CD4-positive, CD25-positive, alpha-beta regulatory T cell (primary cell): ENCODE data around the gene GCNA. TPM values are rescaled to one million over a fixed set of nuclear protein-coding genes. Genes with fewer than 3 reads are reported as not detected.
A peak's percentile ranks its signal among the peaks of the same experiment; 100 is the strongest.
"Not testable (repeated sequence)": the region's sequence is repeated elsewhere in the genome, so short reads cannot be mapped to it uniquely, and the experiment has no call there.

Experiments
- ATAC-seq, 2 donors: fragments of 150-1000 bp; cut with Tn5 transposase; one replicate each; pipeline ENCODE4 v1.10.0; 2021; ENCODE audit warnings: low read depth in 2 of 2, moderate number of reproducible peaks in 2 of 2, moderate library complexity in 1 of 2
- DNase-seq, 3 donors: peaks; one replicate each; pipeline versions ENCODE4 v3.0.0 to v3.0.0-alpha.2; 2012 to 2022; ENCODE audit warnings: mixed read lengths in 1 of 3
- H3K27ac ChIP-seq: one replicate; pipeline ENCODE4 v1.7.0; 2013; ENCODE audit warnings: mild to moderate bottlenecking, low read length; ENCODE audit not compliant: insufficient read depth, poor library complexity, severe bottlenecking
- H3K27me3 ChIP-seq: one replicate; pipeline ENCODE4 v1.7.0; 2013; ENCODE audit warnings: low read length; ENCODE audit not compliant: control insufficient read depth, insufficient read depth
- H3K36me3 ChIP-seq: one replicate; pipeline ENCODE4 v1.7.0; 2013; ENCODE audit warnings: mild to moderate bottlenecking, low read length, moderate library complexity; ENCODE audit not compliant: control insufficient read depth, insufficient read depth
- H3K4me1 ChIP-seq: 2 replicates; pipeline ENCODE4 v1.7.0; 2013; ENCODE audit warnings: mild to moderate bottlenecking, low read length; ENCODE audit not compliant: insufficient read depth, control insufficient read depth, poor library complexity, severe bottlenecking
- H3K4me3 ChIP-seq: one replicate; pipeline ENCODE4 v1.7.0; 2013; ENCODE audit warnings: low read depth, mild to moderate bottlenecking, low read length, moderate library complexity
- H3K9me3 ChIP-seq, 2 experiments: 1 replicate in 1 of 2; 2 replicates in 1 of 2; pipeline ENCODE4 v1.7.0; 2013; ENCODE audit warnings: low read length in 2 of 2, mild to moderate bottlenecking in 1 of 2, moderate library complexity in 1 of 2; ENCODE audit not compliant: control insufficient read depth in 2 of 2
- H3K27ac Mint-ChIP-seq, 3 donors: one replicate each; pipeline ENCODE4 v1.8.0; 2020 to 2022; ENCODE audit warnings: mild to moderate bottlenecking in 3 of 3, mixed read lengths in 3 of 3, moderate library complexity in 2 of 3
- H3K27me3 Mint-ChIP-seq: one replicate; pipeline ENCODE4 v1.8.0; 2022; ENCODE audit warnings: mild to moderate bottlenecking, mixed read lengths
- H3K36me3 Mint-ChIP-seq: one replicate; pipeline ENCODE4 v1.8.0; 2020; ENCODE audit warnings: mixed read lengths
- H3K4me1 Mint-ChIP-seq, 4 donors: one replicate each; pipeline ENCODE4 v1.8.0; 2020 to 2022; ENCODE audit warnings: mixed read lengths in 4 of 4, mild to moderate bottlenecking in 1 of 4
- H3K4me3 Mint-ChIP-seq, 4 donors: one replicate each; pipeline ENCODE4 v1.8.0; 2020 to 2022; ENCODE audit warnings: mild to moderate bottlenecking in 4 of 4, mixed read lengths in 4 of 4, moderate library complexity in 3 of 4
- H3K9me3 Mint-ChIP-seq, 7 donors: one replicate each; pipeline ENCODE4 v1.8.0; 2020 to 2022; ENCODE audit warnings: mixed read lengths in 7 of 7, mild to moderate bottlenecking in 3 of 7, moderate library complexity in 2 of 7
- polyA plus RNA-seq, 4 donors: library from polyadenylated mRNA; unstranded; fragments of 300-500 nt; fragmentation: Illumina TruSeq; gene quantifications; one replicate each; pipeline ENCODE4 v1.2.3, GENCODE V29; 2021
- total RNA-seq: library from RNA; stranded (reverse); gene quantifications from one replicate; pipeline ENCODE4 v1.2.3, GENCODE V29; 2022

Gene GCNA
- total and polyA plus RNA-seq, 5 donors from 2014 or later: 0.20 to 3.7 (median 0.57) TPM

DNA sequence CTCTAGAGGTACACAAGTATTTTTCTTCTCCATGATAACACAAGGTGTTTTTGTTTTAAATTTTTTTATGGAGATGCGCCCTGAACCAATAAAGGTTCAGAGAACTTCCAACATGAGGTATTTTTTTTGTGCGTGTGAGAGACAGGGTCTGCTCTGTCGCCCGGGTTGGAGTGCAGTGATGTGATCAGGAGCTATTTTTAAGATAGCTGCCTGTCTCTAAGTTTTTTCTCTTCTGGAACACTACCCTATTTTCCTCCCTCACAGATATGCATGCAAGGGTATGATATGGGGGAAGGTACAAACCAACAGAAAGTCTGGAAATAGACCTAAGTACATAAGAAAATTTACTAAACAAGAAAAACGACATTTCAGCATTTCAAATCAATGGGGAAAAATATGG is 3.0 kb downstream of the GCNA start:
- Histone ChIP-seq H3K4me1 (no peaks in the 10 kb centered on the region), H3K9me3 (no peaks in the 10 kb centered on the region), H3K27ac (no peak overlapping the region), H3K36me3 (peaks cover 7% of the 10 kb centered on the region), H3K27me3 (no peaks in the 10 kb centered on the region), H3K4me3 (no peak overlapping the region)
- Mint-ChIP-seq H3K4me3 (no peak overlapping the region), H3K27ac (no peak overlapping the region), H3K9me3 (peaks cover 0 to 2% (median 0%) of the 10 kb centered on the region in 7 donors), H3K4me1 (peaks cover 0 to 12% (median 2%) of the 10 kb centered on the region in 4 donors), H3K36me3 (peaks cover 8% of the 10 kb centered on the region), H3K27me3 (no peaks in the 10 kb centered on the region)
- ATAC-seq (no peak), DNase-seq (no peak)

DNA sequence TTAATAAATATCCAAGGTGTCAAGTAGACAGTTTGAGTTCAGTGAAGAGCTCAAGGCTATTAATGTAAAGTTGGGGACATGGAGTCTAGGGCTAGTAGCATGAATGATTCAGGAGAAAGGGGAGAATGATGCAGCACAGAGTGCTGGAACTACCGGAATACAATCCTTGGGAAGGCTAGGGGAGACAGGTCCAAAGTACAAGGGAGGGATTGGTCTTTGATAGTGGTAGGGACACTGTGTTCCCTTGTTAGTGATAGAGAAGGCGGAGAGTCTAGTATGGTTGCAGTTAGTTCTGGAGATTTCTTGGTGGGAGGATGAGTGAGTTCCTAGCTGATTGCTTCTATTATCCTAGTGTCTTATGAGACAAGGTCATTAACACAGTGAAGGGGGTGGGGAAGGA is 8.7 kb downstream of the GCNA start:
- H3K4me3 ChIP-seq: no peak overlapping the region
- no peaks in the 10 kb centered on the region for H3K9me3 ChIP-seq
- Mint-ChIP-seq H3K27me3 (no peaks in the 10 kb centered on the region), H3K27ac (no peak overlapping the region), H3K4me3 (no peak overlapping the region), H3K9me3 (peaks cover 0 to 2% (median 0%) of the 10 kb centered on the region in 7 donors), H3K36me3 (no peaks in the 10 kb centered on the region), H3K4me1 (peaks cover 0 to 10% (median 3%) of the 10 kb centered on the region in 4 donors)
- no peaks in the 10 kb centered on the region for H3K4me1 ChIP-seq
- H3K36me3 ChIP-seq: no peaks in the 10 kb centered on the region
- no peak for ATAC-seq
- DNase-seq: no peak
- H3K27me3 ChIP-seq: no peaks in the 10 kb centered on the region
- H3K27ac ChIP-seq: no peak overlapping the region

DNA sequence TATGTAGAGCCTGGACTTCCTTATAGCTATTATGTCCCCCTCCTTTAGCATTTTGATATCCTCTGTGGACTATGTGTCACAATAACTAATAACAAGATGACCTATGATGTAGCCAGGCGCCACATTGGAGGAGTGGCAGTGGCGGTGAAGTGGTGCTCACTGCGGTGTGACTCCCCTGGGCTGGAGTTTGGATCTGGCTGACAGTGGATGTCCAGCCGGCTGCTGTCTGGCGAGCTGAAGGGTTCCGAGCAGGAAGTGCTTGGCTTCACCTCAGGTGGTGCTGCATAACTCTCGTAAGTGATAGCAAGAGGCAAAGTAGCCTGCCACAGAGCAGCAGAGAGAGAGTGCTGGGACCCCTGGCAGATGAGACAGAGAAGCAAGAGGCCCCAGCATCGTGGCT is 15.0 kb downstream of the GCNA start:
- H3K9me3 Mint-ChIP-seq, H3K4me3 ChIP-seq, H3K4me1 ChIP-seq, H3K27ac ChIP-seq, H3K4me3 Mint-ChIP-seq, H3K4me1 Mint-ChIP-seq, DNase-seq, H3K27me3 Mint-ChIP-seq, ATAC-seq, H3K36me3 ChIP-seq, H3K27me3 ChIP-seq, H3K27ac Mint-ChIP-seq, H3K9me3 ChIP-seq: not testable (repeated sequence)
- H3K36me3 Mint-ChIP-seq: peaks cover 14% of the 10 kb centered on the region

DNA sequence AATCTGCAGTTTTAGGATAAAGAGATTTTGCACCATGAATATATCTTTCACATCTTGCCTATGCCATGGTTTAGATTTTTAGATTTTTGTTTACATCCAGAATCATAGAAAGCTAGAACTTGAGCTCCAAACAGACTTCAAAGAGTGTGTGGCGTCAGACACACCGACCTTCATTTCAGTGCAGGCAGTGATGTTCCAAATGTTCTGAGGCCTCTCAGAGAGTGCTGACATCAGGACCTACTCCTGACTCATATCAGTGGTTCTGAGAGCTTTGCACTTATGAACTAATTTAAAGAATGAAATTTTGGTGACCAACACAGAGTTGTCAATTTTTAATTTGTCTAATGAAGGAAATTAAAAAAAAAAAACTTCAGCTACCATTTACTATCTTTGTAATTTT is 21.7 kb downstream of the GCNA start:
- Mint-ChIP-seq H3K4me1 (peaks cover 0 to 7% (median 1%) of the 10 kb centered on the region in 4 donors), H3K9me3 (no peaks in the 10 kb centered on the region), H3K27ac (peak overlapping the region in 1 of 3 donors; percentile 66), H3K27me3 (no peaks in the 10 kb centered on the region), H3K4me3 (no peak overlapping the region), H3K36me3 (peaks cover 43% of the 10 kb centered on the region)
- Histone ChIP-seq H3K27me3 (no peaks in the 10 kb centered on the region), H3K9me3 (no peaks in the 10 kb centered on the region), H3K36me3 (peaks cover 40% of the 10 kb centered on the region), H3K4me1 (no peaks in the 10 kb centered on the region), H3K4me3 (no peak overlapping the region), H3K27ac (no peak overlapping the region)
- no peak for ATAC-seq
- DNase-seq: no peak

DNA sequence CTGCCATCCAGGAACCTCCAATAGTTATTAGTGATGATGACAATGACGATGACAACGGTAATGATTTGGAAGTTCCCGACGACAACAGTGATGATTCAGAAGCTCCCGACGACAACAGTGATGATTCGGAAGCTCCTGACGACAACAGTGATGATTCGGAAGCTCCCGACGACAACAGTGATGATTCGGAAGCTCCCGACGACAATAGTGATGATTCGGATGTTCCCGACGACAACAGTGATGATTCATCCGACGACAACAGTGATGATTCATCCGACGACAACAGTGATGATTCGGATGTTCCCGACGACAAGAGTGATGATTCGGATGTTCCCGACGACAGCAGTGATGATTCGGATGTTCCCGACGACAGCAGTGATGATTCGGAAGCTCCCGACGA is 25.4 kb downstream of the GCNA start:
- H3K27ac ChIP-seq: no peak overlapping the region
- H3K27ac Mint-ChIP-seq: no peak overlapping the region
- H3K4me3 Mint-ChIP-seq: no peak overlapping the region
- peaks cover 23% of the 10 kb centered on the region for H3K4me1 ChIP-seq
- H3K27me3 ChIP-seq: no peaks in the 10 kb centered on the region
- H3K36me3 ChIP-seq: peaks cover 32% of the 10 kb centered on the region
- H3K4me1 Mint-ChIP-seq: peaks cover 7 to 38% (median 23%) of the 10 kb centered on the region in 4 donors
- H3K27me3 Mint-ChIP-seq: no peaks in the 10 kb centered on the region
- H3K36me3 Mint-ChIP-seq: peaks cover 32% of the 10 kb centered on the region
- DNase-seq (no peak), ATAC-seq (no peak)
- H3K9me3 ChIP-seq: no peaks in the 10 kb centered on the region
- H3K9me3 Mint-ChIP-seq: no peaks in the 10 kb centered on the region
- H3K4me3 ChIP-seq: no peak overlapping the region

DNA sequence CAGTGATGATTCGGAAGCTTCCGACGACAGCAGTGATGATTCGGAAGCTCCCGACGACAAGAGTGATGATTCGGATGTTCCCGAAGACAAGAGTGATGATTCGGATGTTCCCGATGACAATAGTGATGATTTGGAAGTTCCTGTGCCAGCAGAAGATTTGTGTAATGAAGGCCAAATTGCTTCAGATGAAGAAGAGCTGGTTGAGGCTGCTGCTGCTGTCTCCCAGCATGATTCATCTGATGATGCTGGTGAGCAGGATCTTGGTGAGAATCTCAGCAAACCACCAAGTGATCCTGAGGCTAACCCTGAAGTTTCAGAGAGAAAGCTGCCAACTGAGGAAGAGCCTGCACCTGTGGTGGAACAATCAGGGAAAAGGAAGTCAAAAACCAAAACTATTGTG is 25.9 kb downstream of the GCNA start:
- peaks cover 35% of the 10 kb centered on the region for H3K36me3 Mint-ChIP-seq
- Histone ChIP-seq H3K9me3 (no peaks in the 10 kb centered on the region), H3K4me3 (no peak overlapping the region), H3K27ac (no peak overlapping the region), H3K36me3 (peaks cover 31% of the 10 kb centered on the region), H3K27me3 (no peaks in the 10 kb centered on the region), H3K4me1 (peaks cover 23% of the 10 kb centered on the region)
- no peaks in the 10 kb centered on the region for H3K9me3 Mint-ChIP-seq
- peaks cover 10 to 43% (median 27%) of the 10 kb centered on the region in 4 donors for H3K4me1 Mint-ChIP-seq
- H3K4me3 Mint-ChIP-seq: no peak overlapping the region
- H3K27me3 Mint-ChIP-seq: no peaks in the 10 kb centered on the region
- ATAC-seq: no peak
- DNase-seq: no peak
- H3K27ac Mint-ChIP-seq: no peak overlapping the region

DNA sequence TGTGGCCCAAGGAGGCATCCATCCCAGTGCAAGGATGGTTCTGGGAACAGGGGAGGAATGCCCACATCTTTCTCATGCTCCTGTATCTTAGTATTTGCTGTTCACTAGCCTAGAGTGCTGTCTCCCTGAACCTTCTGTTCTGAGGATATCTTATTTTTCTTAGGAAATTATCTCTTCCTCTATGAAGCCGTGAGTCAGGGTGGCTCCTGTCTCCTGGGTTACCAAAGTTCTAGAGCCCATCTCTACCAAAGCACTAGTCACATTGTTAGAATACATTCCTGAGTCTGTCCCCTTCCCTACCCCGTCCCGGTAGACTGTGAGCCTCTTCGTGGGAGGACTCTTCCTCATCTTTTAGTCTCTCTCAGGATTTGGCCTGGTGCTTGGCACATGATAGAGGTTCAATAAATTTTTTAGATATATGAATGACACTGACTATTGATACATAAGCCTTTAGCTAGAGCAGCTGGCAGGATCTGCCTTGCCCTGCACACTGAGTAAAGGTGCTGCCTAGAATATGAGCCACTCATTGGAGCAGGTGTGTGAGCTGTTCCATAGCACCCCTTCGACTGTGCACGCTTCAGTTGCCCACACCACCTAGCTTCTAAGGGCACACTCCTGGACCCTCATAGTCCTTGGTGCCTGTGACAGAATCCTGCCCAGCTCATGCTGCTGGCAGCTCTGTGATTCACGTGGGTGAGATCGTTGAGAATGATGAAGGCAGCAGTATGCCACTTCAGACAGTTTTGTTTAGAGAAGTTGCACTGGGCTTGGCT is 26.7 kb downstream of the GCNA start:
- H3K27me3 Mint-ChIP-seq: no peaks in the 10 kb centered on the region
- H3K27ac ChIP-seq: no peak overlapping the region
- no peaks in the 10 kb centered on the region for H3K9me3 ChIP-seq
- peaks cover 29% of the 10 kb centered on the region for H3K36me3 ChIP-seq
- peak overlapping the region in 1 of 4 donors; percentile 22 for H3K4me3 Mint-ChIP-seq
- DNase-seq (no peak), ATAC-seq (no peak)
- no peaks in the 10 kb centered on the region for H3K9me3 Mint-ChIP-seq
- no peaks in the 10 kb centered on the region for H3K27me3 ChIP-seq
- peak overlapping the region in 2 of 3 donors; percentile 77 to 82 for H3K27ac Mint-ChIP-seq
- no peak overlapping the region for H3K4me3 ChIP-seq
- H3K4me1 ChIP-seq: peaks cover 27% of the 10 kb centered on the region
- H3K4me1 Mint-ChIP-seq: peaks cover 13 to 51% (median 30%) of the 10 kb centered on the region in 4 donors
- peaks cover 37% of the 10 kb centered on the region for H3K36me3 Mint-ChIP-seq
